HG02970 (cell line): Measurements from ENCODE around the gene FEZF2.

Experiments
- ATAC-seq: cut with Tn5 transposase; IDR thresholded peaks from one replicate; pipeline ENCODE4 v1.9.1; 2021; ENCODE audit warnings: mild to moderate bottlenecking, moderate library complexity, moderate number of reproducible peaks; ENCODE audit not compliant: unreplicated experiment, low FRiP score

FEZF2 gene

GRCh38 chr3:62373215-62373614 lies at the start of gene FEZF2:
TSS of gene FEZF2 (minus strand) at chr3:62373550. CDS start at chr3:62372868, 682 bp downstream.
- ATAC-seq, result no peak

GRCh38 chr3:62421207-62421606 lies 47.9 kb upstream of the FEZF2 start:
- ATAC-seq, result no peak

GRCh38 chr3:62416144-62416543 lies 42.8 kb upstream of the FEZF2 start:
- no peak for ATAC-seq

GRCh38 chr3:62415312-62415801 lies 42.0 kb upstream of the FEZF2 start:
- ATAC-seq, result no peak

GRCh38 chr3:62414786-62415185 lies 41.4 kb upstream of the FEZF2 start:
- ATAC-seq, result no peak

GRCh38 chr3:62413687-62414086 lies 40.3 kb upstream of the FEZF2 start:
- ATAC-seq, result no peak

- ATAC-seq, result no peak
Measured at GRCh38 chr3:62406945-62407344, 33.6 kb upstream of the FEZF2 start.

- no peak for ATAC-seq
Measured at GRCh38 chr3:62405566-62405965, 32.2 kb upstream of the FEZF2 start.

GRCh38 chr3:62405135-62405534 lies 31.8 kb upstream of the FEZF2 start:
- no peak for ATAC-seq

GRCh38 chr3:62404321-62404720 lies 31.0 kb upstream of the FEZF2 start:
- no peak for ATAC-seq

- ATAC-seq, result no peak
Measured at GRCh38 chr3:62403765-62404164, 30.4 kb upstream of the FEZF2 start.

GRCh38 chr3:62392626-62393292 lies 19.4 kb upstream of the FEZF2 start:
- no peak for ATAC-seq

GRCh38 chr3:62387251-62387650 lies 13.9 kb upstream of the FEZF2 start:
- ATAC-seq, result no peak

- no peak for ATAC-seq
Measured at GRCh38 chr3:62379321-62379798, 6.0 kb upstream of the FEZF2 start.

GRCh38 chr3:62378921-62379320 lies 5.6 kb upstream of the FEZF2 start:
- no peak for ATAC-seq

GRCh38 chr3:62378311-62378789 lies 5.0 kb upstream of the FEZF2 start:
- ATAC-seq, result no peak

- ATAC-seq, result no peak
Measured at GRCh38 chr3:62376906-62377877, 3.8 kb upstream of the FEZF2 start.

- ATAC-seq, result no peak
Measured at GRCh38 chr3:62376454-62376720, 3.0 kb upstream of the FEZF2 start.

- ATAC-seq, result no peak
Measured at GRCh38 chr3:62375655-62376453, 2.5 kb upstream of the FEZF2 start.

- ATAC-seq, result no peak
Measured at GRCh38 chr3:62374341-62375218, 1.2 kb upstream of the FEZF2 start.
